Renal cortex interstitium (tissue), 11 donors: Measurements from ENCODE around the gene SMOC2. TPM values are rescaled to one million over a fixed set of nuclear protein-coding genes. Genes with fewer than 3 reads are reported as not detected.
"Not testable (repeated sequence)": the region's sequence is repeated elsewhere in the genome, so short reads cannot be mapped to it uniquely, and the experiment has no call there.

Experiments
- DNase-seq, 11 donors: peaks; one replicate each; pipeline ENCODE4 v3.0.0-alpha.2; 2013; ENCODE audit warnings: low read depth in 9 of 11, low spot score in 4 of 11; ENCODE audit errors: extremely low read depth in 1 of 11
- polyA plus RNA-seq, 3 donors: library from polyadenylated mRNA; unstranded; fragments of 120-200 nt; gene quantifications; one replicate each; pipeline ENCODE4 v1.2.1, GENCODE V29; 2013; ENCODE audit not compliant: insufficient read length in 3 of 3

Gene SMOC2
- polyA plus RNA-seq, 3 donors = 22.2 to 33.1 (median 28.5) TPM

- no peak for DNase-seq
Measured at GRCh38 chr6:168603234-168603633, 162.2 kb downstream of the SMOC2 start.

GRCh38 chr6:168605964-168606363 lies 165.0 kb downstream of the SMOC2 start:
- DNase-seq = no peak

- DNase-seq = no peak
Measured at GRCh38 chr6:168606722-168607121, 165.7 kb downstream of the SMOC2 start.

GRCh38 chr6:168607272-168608112 lies 166.5 kb downstream of the SMOC2 start:
- DNase-seq = peak; percentile 37 to 80 (median 69)

GRCh38 chr6:168608113-168608400 lies 167.1 kb downstream of the SMOC2 start:
- DNase-seq = no peak

- DNase-seq = no peak
Measured at GRCh38 chr6:168609026-168609685, 168.2 kb downstream of the SMOC2 start.

GRCh38 chr6:168609914-168610490 lies 169.0 kb downstream of the SMOC2 start:
- no peak for DNase-seq

- not testable (repeated sequence) for DNase-seq
Measured at GRCh38 chr6:168610966-168611365, 170.0 kb downstream of the SMOC2 start.

- no peak for DNase-seq
Measured at GRCh38 chr6:168611691-168612090, 170.7 kb downstream of the SMOC2 start.

- DNase-seq = no peak
Measured at GRCh38 chr6:168612586-168612985, 171.6 kb downstream of the SMOC2 start.

GRCh38 chr6:168615837-168616236 lies 174.9 kb downstream of the SMOC2 start:
- DNase-seq = no peak

- DNase-seq = no peak
Measured at GRCh38 chr6:168616816-168617765, 176.1 kb downstream of the SMOC2 start.

- DNase-seq = no peak
Measured at GRCh38 chr6:168618546-168619315, 177.7 kb downstream of the SMOC2 start.

- no peak for DNase-seq
Measured at GRCh38 chr6:168619560-168620314, 178.8 kb downstream of the SMOC2 start.

- no peak for DNase-seq
Measured at GRCh38 chr6:168620578-168620977, 179.6 kb downstream of the SMOC2 start.

GRCh38 chr6:168623736-168624135 lies 182.8 kb downstream of the SMOC2 start:
- DNase-seq = no peak

- no peak for DNase-seq
Measured at GRCh38 chr6:168624540-168624939, 183.6 kb downstream of the SMOC2 start.

GRCh38 chr6:168624948-168625347 lies 184.0 kb downstream of the SMOC2 start:
- DNase-seq = no peak
